Endothelial cell of umbilical vein (primary cell): ENCODE results near the gene ITGB2.

Source experiments
- CTCF ChIP-seq, 2 donors: IDR thresholded peaks; 1 replicate in 1 of 2; 2 replicates in 1 of 2; pipeline ENCODE4 v1.5.1; 2011; ENCODE audit warnings: low read length in 2 of 2, mild to moderate bottlenecking in 2 of 2, moderate library complexity in 2 of 2, control low read depth in 1 of 2, inconsistent platforms in 1 of 2, low read depth in 1 of 2; ENCODE audit not compliant: insufficient read depth in 1 of 2; ENCODE audit errors: extremely low read depth in 1 of 2
- EZH2 ChIP-seq: IDR thresholded peaks from 2 replicates; pipeline ENCODE4 v1.6.1; 2012; ENCODE audit warnings: borderline replicate concordance, low read depth, mild to moderate bottlenecking, moderate library complexity, low read length, inconsistent platforms; ENCODE audit not compliant: severe bottlenecking
- MAX ChIP-seq: IDR thresholded peaks from 2 replicates; pipeline ENCODE4 v1.6.1; 2011; ENCODE audit not compliant: insufficient read depth, insufficient read length
- MYC ChIP-seq: IDR thresholded peaks from one replicate; pipeline ENCODE4 v1.6.1; 2011; ENCODE audit warnings: mild to moderate bottlenecking, low read depth, low read length
- POLR2A ChIP-seq: IDR thresholded peaks from 2 replicates; pipeline ENCODE4 v1.6.1; 2012; ENCODE audit warnings: low read depth, mild to moderate bottlenecking, control low read depth, low read length
- POLR2AphosphoS5 ChIP-seq: IDR thresholded peaks from 2 replicates; pipeline ENCODE4 v1.6.1; 2012; ENCODE audit warnings: low read depth, mild to moderate bottlenecking, control low read depth, low read length, moderate library complexity; ENCODE audit not compliant: insufficient read depth

- no peak for TF ChIP-seq POLR2AphosphoS5
- TF ChIP-seq CTCF (IDR thresholded peaks at IDR 0.05; ENCODE audit: extremely low read depth in 1 of 2, insufficient read depth in 1 of 2, low read depth in 1 of 2, low read length in 2 of 2) = no peak
- TF ChIP-seq MAX = no peak
- TF ChIP-seq POLR2A = no peak
- no peak for TF ChIP-seq EZH2
- no peak for TF ChIP-seq MYC
These were observed 13.2 kb upstream of the ITGB2 start for GRCh38 chr21:44933918-44934260.
